Suppressor macrophage treated with lipopolysaccharide for 1 hour (primary cell): ENCODE measurements around the gene CNTNAP1.
A peak's percentile ranks its signal among the peaks of the same experiment; 100 is the strongest.

ENCODE experiments used
- DNase-seq, 3 donors: peaks; one replicate each; pipeline ENCODE4 v3.0.0-alpha.2; 2020 to 2022

Gene CNTNAP1

DNA sequence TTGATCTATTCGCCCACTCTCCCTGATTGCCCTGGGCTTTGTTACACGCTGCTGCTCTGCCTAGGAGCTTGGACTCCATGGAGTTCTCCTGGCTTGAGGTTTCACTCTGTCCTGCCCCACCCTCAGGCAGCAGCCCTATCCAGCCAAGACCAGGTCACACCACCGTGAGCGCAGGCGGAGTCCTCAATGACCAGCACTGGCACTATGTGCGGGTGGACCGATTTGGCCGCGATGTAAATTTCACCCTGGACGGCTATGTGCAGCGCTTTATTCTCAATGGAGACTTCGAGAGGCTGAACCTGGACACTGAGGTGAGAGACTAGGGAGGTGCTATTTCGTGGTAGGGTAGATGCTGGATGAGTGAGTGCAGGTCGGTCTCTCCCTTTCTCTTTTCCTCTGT, 3.5 kb downstream of the CNTNAP1 start:
- DNase-seq = no peak

DNA sequence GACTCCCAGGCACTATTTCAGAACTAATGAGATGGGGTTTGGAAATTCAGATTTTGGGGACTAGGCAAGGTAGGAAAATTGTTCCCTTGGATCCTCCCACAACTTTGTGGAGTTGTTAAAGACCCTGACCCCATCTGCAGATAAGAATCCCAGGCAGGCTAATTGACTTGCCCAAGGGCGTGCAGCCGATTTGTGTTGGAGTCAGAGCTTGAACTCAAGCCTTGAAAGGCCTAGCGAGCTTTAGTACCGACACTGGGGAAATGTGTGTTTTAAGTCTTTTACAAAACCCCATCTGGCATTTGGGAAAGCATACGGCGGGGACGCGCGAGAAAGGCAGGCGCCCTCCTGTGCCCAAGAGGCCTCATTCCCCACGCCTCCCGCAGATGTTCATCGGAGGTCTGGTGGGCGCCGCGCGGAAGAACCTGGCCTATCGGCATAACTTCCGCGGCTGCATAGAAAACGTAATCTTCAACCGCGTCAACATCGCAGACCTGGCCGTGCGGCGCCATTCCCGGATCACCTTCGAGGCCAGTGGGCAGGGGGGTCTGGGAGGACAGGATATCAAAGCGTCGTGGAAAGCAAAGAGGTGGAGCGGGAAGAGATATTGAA, 4.3 kb downstream of the CNTNAP1 start:
- no peak for DNase-seq

GRCh38 chr17:42687707-42688320, 5.5 kb downstream of the CNTNAP1 start:
- no peak for DNase-seq

GRCh38 chr17:42690596-42690995, 8.3 kb downstream of the CNTNAP1 start:
- no peak for DNase-seq

DNA sequence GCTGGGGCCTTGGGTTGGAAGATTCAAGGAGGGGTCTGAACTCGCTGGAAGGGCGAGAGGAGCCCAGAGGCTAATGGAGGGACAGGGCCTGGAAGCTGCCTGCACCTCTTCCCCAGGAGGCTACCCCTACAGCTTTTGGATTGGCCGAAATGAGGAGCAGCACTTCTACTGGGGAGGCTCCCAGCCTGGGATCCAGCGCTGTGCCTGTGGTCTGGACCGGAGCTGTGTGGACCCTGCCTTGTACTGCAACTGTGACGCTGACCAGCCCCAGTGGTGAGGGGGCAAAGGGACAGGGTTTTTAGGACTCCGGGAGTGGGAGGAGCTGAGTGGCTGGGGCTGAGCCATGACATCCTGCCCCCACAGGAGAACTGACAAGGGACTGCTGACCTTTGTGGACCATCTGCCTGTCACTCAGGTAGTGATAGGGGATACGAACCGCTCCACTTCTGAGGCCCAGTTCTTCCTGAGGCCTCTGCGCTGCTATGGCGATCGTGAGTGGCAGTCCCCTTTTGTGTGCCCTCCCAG, 8.8 kb downstream of the CNTNAP1 start:
- DNase-seq = no peak

DNA sequence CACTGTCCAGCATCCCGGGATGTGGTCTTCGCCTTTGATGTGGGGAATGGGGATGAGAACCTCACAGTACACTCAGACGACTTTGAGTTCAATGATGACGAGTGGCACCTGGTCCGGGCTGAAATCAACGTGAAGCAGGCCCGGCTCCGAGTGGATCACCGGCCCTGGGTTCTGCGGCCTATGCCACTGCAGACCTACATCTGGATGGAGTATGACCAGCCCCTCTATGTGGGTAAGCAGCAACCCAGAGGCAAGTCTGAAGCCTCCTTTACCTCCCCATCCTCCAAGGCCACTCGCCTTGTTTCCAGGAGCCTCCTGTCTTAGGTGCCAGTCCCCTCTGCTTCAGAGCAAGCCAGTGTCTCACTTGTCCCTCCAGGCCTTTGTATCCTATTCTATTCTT, 10.2 kb downstream of the CNTNAP1 start:
- DNase-seq = no peak

DNA sequence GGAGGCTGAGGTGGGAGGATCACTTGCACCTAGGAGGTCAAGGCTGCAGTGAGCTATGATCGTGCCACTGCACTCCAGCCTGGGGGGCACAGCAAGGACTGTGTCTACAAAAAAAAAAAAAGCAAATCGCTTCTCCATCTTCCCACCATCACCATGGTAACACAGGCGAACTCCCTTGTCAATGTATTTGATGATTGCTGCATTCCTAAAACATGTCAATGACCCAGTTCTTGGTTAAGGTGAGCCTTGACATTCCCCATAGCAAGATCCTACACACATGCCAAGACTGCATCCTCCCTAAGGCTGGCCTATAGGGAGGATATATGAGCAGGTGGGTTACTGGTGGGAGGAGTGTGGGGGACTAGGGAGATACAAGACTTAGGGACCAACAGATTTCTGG, 12.2 kb downstream of the CNTNAP1 start:
- DNase-seq = no peak

DNA sequence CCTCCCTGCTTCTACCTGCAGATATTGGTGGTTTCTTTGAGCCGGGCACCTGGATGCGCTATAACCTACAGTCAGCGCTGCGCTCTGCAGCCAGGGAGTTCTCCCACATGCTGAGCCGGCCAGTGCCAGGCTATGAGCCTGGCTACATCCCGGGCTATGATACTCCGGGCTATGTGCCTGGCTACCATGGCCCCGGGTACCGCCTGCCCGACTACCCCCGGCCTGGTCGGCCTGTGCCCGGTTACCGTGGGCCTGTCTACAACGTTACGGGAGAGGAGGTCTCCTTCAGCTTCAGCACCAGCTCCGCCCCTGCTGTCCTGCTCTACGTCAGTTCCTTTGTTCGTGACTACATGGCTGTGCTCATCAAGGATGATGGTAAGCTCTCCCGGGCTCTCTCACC, 13.2 kb downstream of the CNTNAP1 start:
- DNase-seq = no peak

DNA sequence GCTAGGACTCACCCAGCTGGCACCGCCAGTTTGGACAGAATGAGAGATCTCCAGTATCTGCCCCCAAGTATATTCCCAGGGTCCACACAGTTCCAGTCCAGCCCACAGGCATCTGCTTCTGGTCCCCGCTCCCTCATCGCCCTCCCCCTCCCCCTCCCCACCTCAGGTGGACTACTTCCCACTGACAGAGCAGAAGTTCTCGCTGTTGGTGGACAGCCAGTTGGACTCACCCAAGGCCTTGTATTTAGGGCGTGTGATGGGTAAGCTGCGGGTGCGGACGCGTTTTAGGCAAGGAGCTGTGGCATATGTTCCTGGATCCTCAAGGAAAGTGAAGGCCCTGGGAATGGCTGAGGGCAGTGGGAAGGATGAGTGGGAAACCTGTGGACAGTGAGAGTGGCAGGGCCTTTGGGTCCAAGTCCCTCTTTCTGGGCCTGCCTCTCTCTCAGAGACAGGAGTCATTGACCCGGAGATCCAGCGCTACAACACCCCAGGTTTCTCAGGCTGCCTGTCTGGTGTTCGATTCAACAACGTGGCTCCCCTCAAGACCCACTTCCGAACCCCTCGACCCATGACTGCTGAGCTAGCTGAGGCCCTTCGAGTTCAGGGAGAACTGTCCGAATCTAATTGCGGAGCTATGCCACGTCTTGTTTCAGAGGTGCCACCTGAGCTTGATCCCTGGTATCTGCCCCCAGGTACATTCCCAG, 14.9 kb downstream of the CNTNAP1 start:
- no peak for DNase-seq

DNA sequence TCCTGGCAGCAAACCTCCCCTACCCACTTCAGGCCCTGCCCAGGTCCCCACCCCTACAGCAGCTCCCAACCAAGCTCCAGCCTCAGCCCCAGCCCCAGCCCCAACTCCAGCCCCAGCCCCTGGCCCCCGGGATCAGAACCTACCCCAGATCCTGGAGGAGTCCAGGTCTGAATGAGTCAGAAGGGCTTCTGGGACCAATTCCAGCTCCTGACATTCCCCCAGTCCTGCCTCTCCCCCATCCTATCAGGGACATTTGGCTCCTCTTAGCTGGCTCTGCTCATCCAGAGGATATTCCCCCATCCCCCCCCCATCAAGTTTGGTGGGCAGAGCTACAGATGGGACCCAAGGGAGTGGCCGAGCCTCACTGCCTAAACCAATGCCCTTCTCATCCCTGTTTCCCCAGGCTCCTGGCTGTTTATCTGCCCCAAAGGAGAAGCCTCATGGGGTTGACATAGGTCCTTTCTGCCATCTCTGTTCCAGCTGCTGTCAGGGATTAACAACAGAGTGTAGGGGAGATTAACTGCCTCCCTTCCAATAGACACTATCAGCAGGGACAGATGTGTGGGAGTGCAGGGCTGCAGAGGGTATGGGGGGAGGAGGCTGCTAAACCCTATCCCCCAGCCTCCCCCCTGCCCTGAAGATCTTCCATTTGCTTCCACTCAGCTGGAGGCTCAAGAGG, 16.5 kb downstream of the CNTNAP1 start:
- DNase-seq = no peak

DNA sequence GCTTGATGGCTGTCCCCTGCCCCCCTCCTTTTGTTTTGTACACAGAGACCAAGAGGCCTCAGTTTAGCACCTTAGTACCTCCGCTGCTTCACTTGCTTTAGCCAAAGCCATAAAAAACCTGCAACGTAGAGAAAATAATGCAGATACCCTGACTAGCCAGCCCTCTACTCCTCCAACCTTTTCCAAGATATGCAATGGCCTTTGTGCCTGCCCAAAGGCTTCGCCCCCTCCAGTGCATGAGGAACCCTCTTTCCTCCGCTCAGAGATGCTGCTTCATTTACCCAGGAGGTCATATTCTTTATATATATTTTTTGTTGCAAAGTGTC, 17.0 kb downstream of the CNTNAP1 start:
- DNase-seq = no peak

DNA sequence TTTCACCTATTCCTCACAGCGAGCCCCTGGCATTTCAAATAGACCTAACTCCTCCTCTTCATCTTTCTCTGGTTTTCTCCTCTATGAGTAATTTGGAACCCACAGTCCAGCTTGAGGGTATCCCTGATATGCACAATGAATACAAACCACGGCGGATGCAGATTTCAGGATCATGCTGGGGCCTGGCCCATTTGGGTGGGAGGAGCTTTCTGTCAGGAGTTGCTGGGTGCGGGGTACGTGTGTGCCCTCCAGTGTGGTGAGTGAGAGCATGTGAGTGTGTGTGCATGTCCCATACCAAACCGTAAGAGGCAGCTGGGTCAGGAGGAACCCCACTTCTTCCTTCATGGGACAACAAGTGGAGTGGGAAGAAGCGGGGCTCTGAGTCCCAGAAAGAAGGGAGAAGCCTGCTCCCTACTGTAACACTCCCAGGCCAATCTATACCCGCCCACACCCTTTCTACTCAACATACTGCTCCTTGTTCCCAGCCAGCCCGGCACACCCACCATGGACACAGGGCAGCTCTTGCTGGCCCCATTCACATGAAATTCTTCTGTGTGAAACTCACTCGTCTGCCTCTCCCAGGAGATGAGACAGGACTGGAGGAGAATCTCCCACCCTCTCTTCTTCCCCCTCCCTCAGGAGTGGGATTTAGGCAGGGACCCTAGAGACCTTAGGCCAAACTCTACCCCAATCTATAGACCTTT, 18.4 kb downstream of the CNTNAP1 start:
- no peak for DNase-seq

DNA sequence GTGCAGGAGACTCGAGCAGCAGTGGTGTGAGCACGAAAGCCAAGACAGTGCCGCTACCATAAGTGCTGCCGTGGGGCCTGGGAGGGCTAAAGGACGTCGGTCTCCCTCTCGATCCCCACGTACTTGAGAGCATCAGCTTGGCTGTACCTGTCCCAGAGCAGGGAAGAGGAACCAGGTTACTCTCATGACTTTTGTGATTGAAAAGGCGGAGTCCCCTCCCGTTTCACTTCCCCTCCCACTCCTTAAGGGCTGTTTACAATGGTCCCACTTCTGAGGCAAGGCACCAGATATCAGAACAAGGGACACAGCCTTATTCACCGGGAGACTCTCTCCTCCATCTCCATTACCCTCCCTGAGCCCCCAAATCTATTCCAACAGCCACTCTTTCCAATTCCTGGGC, 20.1 kb downstream of the CNTNAP1 start:
- no peak for DNase-seq

- DNase-seq = no peak
Observed at GRCh38 chr17:42704490-42704836, 22.1 kb downstream of the CNTNAP1 start.

- DNase-seq = no peak
Observed at GRCh38 chr17:42704837-42705494, 22.6 kb downstream of the CNTNAP1 start.

GRCh38 chr17:42706732-42707131, 24.4 kb downstream of the CNTNAP1 start:
- no peak for DNase-seq

DNA sequence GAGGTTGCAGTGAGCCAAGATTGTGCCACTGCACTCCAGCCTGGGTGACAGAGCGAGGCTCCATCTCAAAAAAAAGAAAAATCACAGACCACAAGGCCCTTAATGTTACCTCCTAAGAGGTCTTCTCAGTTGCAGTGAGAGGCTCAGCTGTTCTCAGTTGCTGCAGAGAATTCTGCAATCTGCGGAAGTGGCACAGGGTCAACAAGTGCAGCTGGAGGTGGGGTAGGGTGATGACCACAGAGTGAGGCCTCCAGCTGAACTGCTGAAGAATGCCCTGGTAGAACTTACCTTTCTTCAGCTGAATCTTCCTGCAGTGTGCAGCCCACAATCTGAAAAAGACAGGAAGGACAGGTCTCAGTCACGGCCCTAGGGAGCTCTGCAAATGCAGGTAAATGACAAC, 26.3 kb downstream of the CNTNAP1 start:
- no peak for DNase-seq

DNA sequence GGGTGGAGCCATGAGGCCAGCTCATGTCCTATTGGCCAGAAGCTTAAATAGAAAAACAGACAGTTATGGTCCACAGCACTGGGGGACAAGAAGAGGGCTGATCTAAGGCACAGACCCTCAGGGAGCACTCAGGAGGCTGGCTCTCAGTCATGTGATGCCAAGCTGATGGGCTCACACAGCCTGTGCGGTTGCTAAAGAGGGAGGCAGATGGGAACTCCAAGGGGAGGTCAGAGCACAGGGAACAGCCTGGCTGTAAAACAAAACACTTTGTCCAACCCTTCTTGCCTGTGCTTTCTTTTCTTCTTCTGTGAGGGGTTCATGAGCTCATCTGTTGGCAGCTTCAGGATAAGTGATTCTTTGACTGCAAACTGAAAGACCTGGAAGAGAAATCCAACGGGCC, 27.2 kb downstream of the CNTNAP1 start:
- no peak for DNase-seq

DNA sequence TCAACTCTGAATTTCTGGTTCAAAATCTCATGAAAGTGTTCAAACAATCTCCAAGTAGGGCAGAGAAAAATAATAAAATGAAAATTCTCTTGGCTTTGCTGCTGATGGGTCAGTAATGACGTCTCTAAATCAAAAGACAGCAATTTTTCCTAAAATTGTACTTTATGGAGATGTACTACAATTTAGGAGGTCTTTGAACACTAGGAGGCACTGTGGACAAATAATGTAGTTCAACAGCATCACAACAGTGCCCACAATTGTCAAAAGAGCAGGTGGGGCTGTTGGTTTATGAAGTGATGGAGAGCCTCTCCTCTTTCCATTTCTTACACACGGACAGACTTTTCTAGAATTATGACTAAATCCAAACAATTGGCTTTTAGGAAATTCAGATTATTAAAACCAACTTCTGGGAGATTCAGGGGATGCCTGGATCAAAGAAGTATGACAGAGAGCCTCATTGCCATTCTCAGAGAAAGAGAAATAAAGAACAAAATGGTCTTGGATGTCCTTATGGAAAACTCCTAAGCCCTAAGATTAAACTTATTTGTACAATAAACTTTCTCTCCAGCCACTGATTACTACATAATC, 38.8 kb downstream of the CNTNAP1 start:
- peak; percentile 82 to 92 (median 87) for DNase-seq

DNA sequence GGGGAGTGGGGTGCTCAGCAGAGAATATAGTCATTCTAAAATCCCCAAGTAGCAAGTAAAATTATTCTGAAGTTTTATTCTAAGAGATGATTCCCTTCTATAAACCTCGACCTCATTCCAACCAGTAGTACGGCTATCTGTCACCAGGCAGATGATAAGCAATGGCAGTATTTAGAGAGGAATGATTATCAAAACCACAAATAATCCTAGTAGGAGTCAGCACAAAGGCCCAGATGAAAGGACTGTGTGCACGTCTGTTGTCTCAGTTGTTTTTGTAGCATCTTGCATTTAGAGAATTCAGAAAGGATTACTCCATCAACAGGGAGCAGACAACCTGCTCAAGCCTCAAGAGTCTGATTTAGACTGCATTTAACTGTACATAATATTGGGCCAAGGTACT, 41.3 kb downstream of the CNTNAP1 start:
- DNase-seq = no peak

DNA sequence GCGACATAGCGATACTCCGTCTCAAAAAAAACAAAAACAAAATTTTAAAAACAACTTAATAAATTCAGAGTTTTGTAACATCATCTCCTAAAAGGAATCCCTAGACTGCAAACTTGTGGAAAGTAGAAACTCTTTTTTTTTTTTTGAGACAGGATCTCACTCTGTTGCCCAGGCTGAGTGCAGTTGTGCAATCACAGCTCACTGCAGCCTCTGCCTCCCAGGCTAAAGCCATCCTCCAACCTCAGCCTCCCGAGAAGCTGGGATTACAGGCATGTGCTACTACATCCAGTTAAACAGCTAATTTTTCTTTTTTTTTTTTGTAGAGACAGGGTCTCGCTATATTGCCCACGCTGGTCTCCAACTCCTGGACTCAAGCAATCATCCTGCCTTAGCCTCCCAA, 42.8 kb downstream of the CNTNAP1 start:
- no peak for DNase-seq

- no peak for DNase-seq
Observed at GRCh38 chr17:42740699-42741098, 58.4 kb downstream of the CNTNAP1 start.
